NCI-H1694 (cell line): ENCODE measurements around the gene C6orf15.

Experiments used
- DNase-seq: peaks from one replicate; lab custom pipeline; 2025; lab: John Stamatoyannopoulos, UW

C6orf15 gene

GRCh38 chr6:31130751-31131150, 18.4 kb upstream of the C6orf15 start:
- DNase-seq = no peak

- no peak for DNase-seq
Observed at GRCh38 chr6:31129130-31129529, 16.8 kb upstream of the C6orf15 start.

- DNase-seq = peak; percentile 11
Observed at GRCh38 chr6:31128093-31128676, 15.8 kb upstream of the C6orf15 start.

GRCh38 chr6:31126396-31127175, 14.2 kb upstream of the C6orf15 start:
- DNase-seq = no peak

- DNase-seq = no peak
Observed at GRCh38 chr6:31125586-31126363, 13.4 kb upstream of the C6orf15 start.

GRCh38 chr6:31125162-31125561, 12.8 kb upstream of the C6orf15 start:
- no peak for DNase-seq

- no peak for DNase-seq
Observed at GRCh38 chr6:31122791-31123706, 10.7 kb upstream of the C6orf15 start.

GRCh38 chr6:31121131-31121790, 8.9 kb upstream of the C6orf15 start:
- DNase-seq = no peak

GRCh38 chr6:31120151-31120915, 8.0 kb upstream of the C6orf15 start, which contains the start of gene CDSN:
TSS of gene CDSN (minus strand) at chr6:31120446. CDS start at chr6:31120419, 27 bp downstream.
- DNase-seq = no peak

GRCh38 chr6:31118178-31118577, 5.8 kb upstream of the C6orf15 start:
- no peak for DNase-seq

- no peak for DNase-seq
Observed at GRCh38 chr6:31116661-31117385, 4.4 kb upstream of the C6orf15 start.

- no peak for DNase-seq
Observed at GRCh38 chr6:31115941-31116560, 3.7 kb upstream of the C6orf15 start.

GRCh38 chr6:31114970-31115849, 2.8 kb upstream of the C6orf15 start:
- DNase-seq = no peak

- DNase-seq = no peak
Observed at GRCh38 chr6:31114541-31114878, 2.1 kb upstream of the C6orf15 start, which contains the start of gene PSORS1C1. TSS of gene PSORS1C1 (plus strand) at chr6:31114800. CDS start at chr6:31129633, 14,833 bp downstream.

- DNase-seq = no peak
Observed at GRCh38 chr6:31113861-31114540, 1.6 kb upstream of the C6orf15 start.

- DNase-seq = no peak
Observed at GRCh38 chr6:31111712-31112111, 663 bp downstream of the C6orf15 start.

- DNase-seq = no peak
Observed at GRCh38 chr6:31110825-31111582, 1.4 kb downstream of the C6orf15 start.
